H9 (cell line): ENCODE results near the gene FAM124A. TPM values are rescaled to one million over a fixed set of nuclear protein-coding genes. Genes with fewer than 3 reads are reported as not detected.

ENCODE experiments used
- DNase-seq: peaks from one replicate; pipeline ENCODE4 v3.0.0-alpha.2; 2017
- H2AFZ ChIP-seq: one replicate; pipeline ENCODE4 v1.6.1; 2013; ENCODE audit warnings: mild to moderate bottlenecking, low read length, control low read depth, moderate library complexity
- H2AK5ac ChIP-seq: 2 replicates; pipeline ENCODE4 v1.6.1; 2013; ENCODE audit warnings: low read length, control low read depth, mixed read lengths; ENCODE audit not compliant: insufficient read length
- H2BK120ac ChIP-seq: one replicate; pipeline ENCODE4 v1.6.1; 2013; ENCODE audit warnings: low read depth, mild to moderate bottlenecking, low read length, control low read depth, inconsistent platforms; ENCODE audit not compliant: poor library complexity, severe bottlenecking
- H2BK12ac ChIP-seq: 2 replicates; pipeline ENCODE4 v1.6.1; 2013; ENCODE audit warnings: low read length, control low read depth, mixed read lengths, low read depth; ENCODE audit not compliant: insufficient read length
- H2BK15ac ChIP-seq: 2 replicates; pipeline ENCODE4 v1.6.1; 2013; ENCODE audit warnings: low read depth, low read length, control low read depth
- H2BK20ac ChIP-seq: one replicate; pipeline ENCODE4 v1.6.1; 2013; ENCODE audit warnings: low read depth, mild to moderate bottlenecking, low read length, control low read depth, inconsistent platforms; ENCODE audit not compliant: poor library complexity, severe bottlenecking
- H2BK5ac ChIP-seq: 2 replicates; pipeline ENCODE4 v1.6.1; 2013; ENCODE audit warnings: low read length, control low read depth, mixed read lengths; ENCODE audit not compliant: insufficient read length
- H3K14ac ChIP-seq: 2 replicates; pipeline ENCODE4 v1.6.1; 2013; ENCODE audit warnings: low read length, control low read depth; ENCODE audit not compliant: insufficient read depth
- H3K18ac ChIP-seq: 2 replicates; pipeline ENCODE4 v1.6.1; 2013; ENCODE audit warnings: low read depth, mild to moderate bottlenecking, mixed read lengths, low read length, control low read depth; ENCODE audit not compliant: insufficient read length
- H3K23ac ChIP-seq: 2 replicates; pipeline ENCODE4 v1.6.1; 2013; ENCODE audit warnings: low read length, control low read depth, mixed read lengths, low read depth; ENCODE audit not compliant: insufficient read length
- H3K23me2 ChIP-seq: 2 replicates; pipeline ENCODE4 v1.6.1; 2013; ENCODE audit warnings: low read depth, mild to moderate bottlenecking, mixed read lengths, low read length, control low read depth; ENCODE audit not compliant: insufficient read length, poor library complexity, severe bottlenecking
- H3K27ac ChIP-seq: 2 replicates; pipeline ENCODE4 v1.5.1; 2013; ENCODE audit warnings: low read length, control low read depth, mixed read lengths, low read depth; ENCODE audit not compliant: insufficient read length
- H3K27me3 ChIP-seq: 2 replicates; pipeline ENCODE4 v1.6.1; 2013; ENCODE audit warnings: low read length, control low read depth, inconsistent platforms; ENCODE audit not compliant: insufficient read depth
- H3K4ac ChIP-seq: 2 replicates; pipeline ENCODE4 v1.6.1; 2013; ENCODE audit warnings: low read depth, mild to moderate bottlenecking, control low read depth, inconsistent platforms, low read length, moderate library complexity
- H3K4me1 ChIP-seq: 2 replicates; pipeline ENCODE4 v1.6.1; 2013; ENCODE audit warnings: low read length, control low read depth, inconsistent platforms; ENCODE audit not compliant: insufficient read depth
- H3K4me2 ChIP-seq: 2 replicates; pipeline ENCODE4 v1.6.1; 2013; ENCODE audit warnings: low read length, control low read depth, mixed read lengths; ENCODE audit not compliant: insufficient read length, insufficient read depth
- H3K56ac ChIP-seq: 2 replicates; pipeline ENCODE4 v1.6.1; 2013; ENCODE audit warnings: low read depth, mild to moderate bottlenecking, mixed read lengths, low read length, control low read depth; ENCODE audit not compliant: insufficient read length
- H3K79me1 ChIP-seq: 2 replicates; pipeline ENCODE4 v1.6.1; 2013; ENCODE audit warnings: low read depth, mild to moderate bottlenecking, moderate library complexity, low read length, control low read depth, inconsistent platforms; ENCODE audit not compliant: insufficient read depth, poor library complexity, severe bottlenecking
- H3K79me2 ChIP-seq: 2 replicates; pipeline ENCODE4 v1.6.1; 2013; ENCODE audit warnings: low read length, control low read depth, inconsistent platforms; ENCODE audit not compliant: insufficient read depth
- H3K9ac ChIP-seq: 2 replicates; pipeline ENCODE4 v1.6.1; 2013; ENCODE audit warnings: low read length, control low read depth, mixed read lengths; ENCODE audit not compliant: insufficient read length; ENCODE audit errors: extremely low read depth
- H3K9me3 ChIP-seq: one replicate; pipeline ENCODE4 v1.6.1; 2013; ENCODE audit warnings: low read depth, low read length, inconsistent platforms; ENCODE audit not compliant: control insufficient read depth
- H3T11ph ChIP-seq: one replicate; pipeline ENCODE4 v1.6.1; 2013; ENCODE audit warnings: mild to moderate bottlenecking, low read length, control low read depth, inconsistent platforms
- H4K20me1 ChIP-seq: one replicate; pipeline ENCODE4 v1.6.1; 2013; ENCODE audit not compliant: control insufficient read depth, insufficient read length, insufficient read depth
- H4K5ac ChIP-seq: 2 replicates; pipeline ENCODE4 v1.6.1; 2013; ENCODE audit warnings: low read depth, mild to moderate bottlenecking, mixed read lengths, low read length, control low read depth; ENCODE audit not compliant: insufficient read length
- H4K8ac ChIP-seq: replicated peaks from 2 replicates; pipeline ENCODE4 v1.6.1; 2013; ENCODE audit warnings: low read length, control low read depth, mixed read lengths, low read depth; ENCODE audit not compliant: insufficient read length
- H4K91ac ChIP-seq: 2 replicates; pipeline ENCODE4 v1.6.1; 2013; ENCODE audit warnings: low read depth, mild to moderate bottlenecking, moderate library complexity, mixed read lengths, low read length, control low read depth; ENCODE audit not compliant: insufficient read length
- H3K27ac Mint-ChIP-seq, 3 experiments: 2 replicates in 2 of 3; 3 replicates in 1 of 3; pipeline ENCODE4 v1.8.0; 2020 to 2021; ENCODE audit warnings: mixed read lengths in 3 of 3, mild to moderate bottlenecking in 1 of 3, moderate library complexity in 1 of 3
- H3K27me3 Mint-ChIP-seq: 2 replicates; pipeline ENCODE4 v1.8.0; 2021; ENCODE audit warnings: low read depth, mild to moderate bottlenecking, moderate library complexity, mixed read lengths
- H3K36me3 Mint-ChIP-seq, 3 experiments: 2 replicates in 2 of 3; 3 replicates in 1 of 3; pipeline ENCODE4 v1.8.0; 2020 to 2021; ENCODE audit warnings: low read depth in 3 of 3, mixed read lengths in 3 of 3; ENCODE audit not compliant: insufficient read depth in 1 of 3
- H3K4me1 Mint-ChIP-seq, 2 experiments: 2 replicates each; pipeline ENCODE4 v1.8.0; 2020; ENCODE audit warnings: mixed read lengths in 2 of 2
- H3K4me3 Mint-ChIP-seq, 2 experiments: 2 replicates in 1 of 2; 3 replicates in 1 of 2; pipeline ENCODE4 v1.8.0; 2020 to 2021; ENCODE audit warnings: mild to moderate bottlenecking in 2 of 2, mixed read lengths in 2 of 2, moderate library complexity in 1 of 2
- H3K9me3 Mint-ChIP-seq, 2 experiments: 2 replicates in 1 of 2; 3 replicates in 1 of 2; pipeline ENCODE4 v1.8.0; 2020; ENCODE audit warnings: mild to moderate bottlenecking in 2 of 2, mixed read lengths in 2 of 2, moderate library complexity in 1 of 2
- total RNA-seq: library from RNA; stranded (reverse); gene quantifications from 2 replicates; pipeline ENCODE4 v1.2.1, GENCODE V29; 2021
- TF ChIP-seq, protein P1 (sequence below): fragments of 200-600 bp; sonication (generic); conservative IDR thresholded peaks from 3 replicates; pipeline ENCODE4 v1.8.0; 2021; ENCODE audit warnings: antibody characterized with exemption, mild to moderate bottlenecking

Gene FAM124A
- total RNA-seq, 1 experiment from 2014 or later, result 41.9 TPM

DNA sequence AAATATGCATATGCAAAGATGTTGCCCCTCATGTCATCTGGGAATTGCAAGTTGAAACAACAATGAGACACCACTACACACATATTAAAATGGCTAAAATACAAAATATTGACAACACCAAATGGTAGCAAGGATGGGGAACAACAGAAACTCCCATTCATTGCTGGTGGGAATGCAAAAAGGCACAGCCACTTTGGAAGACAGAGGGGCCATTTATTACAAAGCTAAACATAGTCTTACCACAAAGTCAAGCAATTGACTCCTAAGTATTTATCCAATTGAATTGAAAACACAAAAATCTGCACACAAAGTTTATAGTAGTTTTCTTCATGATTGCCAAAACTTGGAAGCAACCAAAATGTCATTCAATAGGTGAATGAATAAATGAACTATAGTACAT lies 111.2 kb downstream of the FAM124A start:
- Mint-ChIP-seq H3K4me3 (no peak overlapping the region), H3K36me3 (no peaks in the 10 kb centered on the region), H3K9me3 (no peaks in the 10 kb centered on the region), H3K27me3 (no peaks in the 10 kb centered on the region; the same call in 1 of the 2 replicates), H3K27ac (no peak overlapping the region), H3K4me1 (peaks cover 14 to 25% of the 10 kb centered on the region in 2 experiments)
- Histone ChIP-seq H3K23ac (no peak overlapping the region), H2BK120ac (no peak overlapping the region), H3K9me3 (no peaks in the 10 kb centered on the region), H3K9ac (no peak overlapping the region), H2AFZ (no peak overlapping the region), H3K4me1 (no peaks in the 10 kb centered on the region; the same call in 1 of the 2 replicates), H3K4ac (no peak overlapping the region), H4K20me1 (no peaks in the 10 kb centered on the region), H3K18ac (no peak overlapping the region), H3K79me2 (no peaks in the 10 kb centered on the region), H2AK5ac (no peak overlapping the region), H3T11ph (no peak overlapping the region), H2BK15ac (no peak overlapping the region), H2BK5ac (no peak overlapping the region), H3K4me2 (no peak overlapping the region), H2BK20ac (no peak overlapping the region), H3K14ac (no peak overlapping the region), H4K91ac (no peak overlapping the region), H3K27ac (no peak overlapping the region), H4K5ac (no peak overlapping the region), H4K8ac (no peak overlapping the region), H3K56ac (no peak overlapping the region), H3K23me2 (no peaks in the 10 kb centered on the region), H2BK12ac (no peak overlapping the region), H3K79me1 (no peaks in the 10 kb centered on the region), H3K27me3 (no peaks in the 10 kb centered on the region)
- TF ChIP-seq, protein P1, sequence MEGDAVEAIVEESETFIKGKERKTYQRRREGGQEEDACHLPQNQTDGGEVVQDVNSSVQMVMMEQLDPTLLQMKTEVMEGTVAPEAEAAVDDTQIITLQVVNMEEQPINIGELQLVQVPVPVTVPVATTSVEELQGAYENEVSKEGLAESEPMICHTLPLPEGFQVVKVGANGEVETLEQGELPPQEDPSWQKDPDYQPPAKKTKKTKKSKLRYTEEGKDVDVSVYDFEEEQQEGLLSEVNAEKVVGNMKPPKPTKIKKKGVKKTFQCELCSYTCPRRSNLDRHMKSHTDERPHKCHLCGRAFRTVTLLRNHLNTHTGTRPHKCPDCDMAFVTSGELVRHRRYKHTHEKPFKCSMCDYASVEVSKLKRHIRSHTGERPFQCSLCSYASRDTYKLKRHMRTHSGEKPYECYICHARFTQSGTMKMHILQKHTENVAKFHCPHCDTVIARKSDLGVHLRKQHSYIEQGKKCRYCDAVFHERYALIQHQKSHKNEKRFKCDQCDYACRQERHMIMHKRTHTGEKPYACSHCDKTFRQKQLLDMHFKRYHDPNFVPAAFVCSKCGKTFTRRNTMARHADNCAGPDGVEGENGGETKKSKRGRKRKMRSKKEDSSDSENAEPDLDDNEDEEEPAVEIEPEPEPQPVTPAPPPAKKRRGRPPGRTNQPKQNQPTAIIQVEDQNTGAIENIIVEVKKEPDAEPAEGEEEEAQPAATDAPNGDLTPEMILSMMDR, result no peak
- DNase-seq, result no peak
